ENCODE data around the gene IZUMO4. TPM values are rescaled to one million over a fixed set of nuclear protein-coding genes. Genes with fewer than 3 reads are reported as not detected.
A peak's percentile ranks its signal among the peaks of the same experiment; 100 is the strongest.

IZUMO4 gene
- total RNA-seq, 1 donor from 2014 or later = 10.6 TPM

GRCh38 chr19:2139385-2140137, 42.8 kb downstream of the IZUMO4 start:
- Mint-ChIP-seq H3K36me3 (ENCODE audit: unreplicated experiment) (no peaks in the 10 kb centered on the region), H3K27me3 (ENCODE audit: unreplicated experiment) (peaks cover 4% of the 10 kb centered on the region), H3K4me1 (ENCODE audit: low read depth, unreplicated experiment) (peaks cover 8% of the 10 kb centered on the region), H3K4me3 (ENCODE audit: unreplicated experiment) (peak overlapping the region; percentile 25), H3K27ac (ENCODE audit: unreplicated experiment) (peak overlapping the region; percentile 75), H3K9me3 (ENCODE audit: unreplicated experiment) (peaks cover 2% of the 10 kb centered on the region)
- DNase-seq = no peak
- no peak for TF ChIP-seq CTCF (IDR thresholded peaks at IDR 0.05; ENCODE audit: partially characterized antibody, unreplicated experiment)

- peaks cover 11% of the 10 kb centered on the region for H3K4me1 Mint-ChIP-seq (ENCODE audit: low read depth, unreplicated experiment)
- TF ChIP-seq CTCF (IDR thresholded peaks at IDR 0.05; ENCODE audit: partially characterized antibody, unreplicated experiment) = no peak
- H3K27me3 Mint-ChIP-seq (ENCODE audit: unreplicated experiment) = peaks cover 5% of the 10 kb centered on the region
- DNase-seq = no peak
- peaks cover 4% of the 10 kb centered on the region for H3K9me3 Mint-ChIP-seq (ENCODE audit: unreplicated experiment)
- peak overlapping the region; percentile 75 for H3K27ac Mint-ChIP-seq (ENCODE audit: unreplicated experiment)
- no peaks in the 10 kb centered on the region for H3K36me3 Mint-ChIP-seq (ENCODE audit: unreplicated experiment)
- peak overlapping the region; percentile 25 for H3K4me3 Mint-ChIP-seq (ENCODE audit: unreplicated experiment)
These were observed 43.4 kb downstream of the IZUMO4 start for GRCh38 chr19:2140138-2140569.

GRCh38 chr19:2142173-2142829, 45.6 kb downstream of the IZUMO4 start:
- Mint-ChIP-seq H3K27ac (ENCODE audit: unreplicated experiment) (no peak overlapping the region), H3K27me3 (ENCODE audit: unreplicated experiment) (peaks cover 5% of the 10 kb centered on the region), H3K36me3 (ENCODE audit: unreplicated experiment) (no peaks in the 10 kb centered on the region), H3K4me1 (ENCODE audit: low read depth, unreplicated experiment) (peaks cover 20% of the 10 kb centered on the region), H3K4me3 (ENCODE audit: unreplicated experiment) (no peak overlapping the region), H3K9me3 (ENCODE audit: unreplicated experiment) (peaks cover 5% of the 10 kb centered on the region)
- no peak for TF ChIP-seq CTCF (IDR thresholded peaks at IDR 0.05; ENCODE audit: partially characterized antibody, unreplicated experiment)
- DNase-seq = no peak

DNA sequence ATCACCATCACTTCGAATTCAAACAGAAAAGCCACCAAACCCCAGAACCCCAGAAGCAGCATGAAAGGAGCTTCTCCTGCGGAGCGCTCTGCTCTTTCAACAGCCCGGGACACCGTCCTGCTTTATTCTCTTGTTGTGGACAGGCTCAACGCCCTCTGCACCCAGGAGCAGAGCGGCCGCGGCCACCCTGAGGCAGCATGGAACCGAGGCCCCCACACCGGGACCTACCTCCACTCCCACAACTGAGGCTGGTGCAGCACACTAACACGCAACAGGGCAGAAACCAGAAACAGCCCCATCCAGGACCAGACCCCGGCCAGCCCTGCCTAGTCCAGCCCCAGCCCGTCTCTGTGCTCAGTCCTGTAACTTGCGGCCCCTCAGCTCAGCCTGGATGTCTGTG, 47.5 kb downstream of the IZUMO4 start:
- no peak for DNase-seq
- H3K9me3 Mint-ChIP-seq (ENCODE audit: unreplicated experiment) = peaks cover 5% of the 10 kb centered on the region
- peaks cover 20% of the 10 kb centered on the region for H3K4me1 Mint-ChIP-seq (ENCODE audit: low read depth, unreplicated experiment)
- peak overlapping the region; percentile 94 for H3K27ac Mint-ChIP-seq (ENCODE audit: unreplicated experiment)
- H3K4me3 Mint-ChIP-seq (ENCODE audit: unreplicated experiment) = peak overlapping the region; percentile 16
- peaks cover 5% of the 10 kb centered on the region for H3K27me3 Mint-ChIP-seq (ENCODE audit: unreplicated experiment)
- no peak for TF ChIP-seq CTCF (IDR thresholded peaks at IDR 0.05; ENCODE audit: partially characterized antibody, unreplicated experiment)
- no peaks in the 10 kb centered on the region for H3K36me3 Mint-ChIP-seq (ENCODE audit: unreplicated experiment)

DNA sequence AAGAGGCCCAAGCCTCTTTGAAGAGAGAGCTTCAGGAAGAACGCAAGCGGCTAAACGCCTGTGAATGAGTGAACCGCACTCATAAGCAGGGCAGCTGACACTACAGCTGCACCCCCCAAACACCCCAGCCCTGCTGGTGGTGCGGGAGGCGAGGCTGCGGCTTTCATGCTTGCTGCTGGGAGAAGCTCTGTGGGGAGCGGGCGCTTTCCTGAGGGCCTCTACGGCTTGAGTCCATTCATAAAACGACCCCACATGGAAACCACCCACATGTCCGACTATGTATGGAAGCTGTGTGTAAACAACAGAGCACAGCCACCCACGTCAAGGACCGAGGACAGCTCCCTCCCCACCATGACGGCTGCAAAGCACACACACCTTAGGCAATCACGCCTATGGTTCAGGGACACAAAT, 49.1 kb downstream of the IZUMO4 start:
- TF ChIP-seq CTCF (IDR thresholded peaks at IDR 0.05; ENCODE audit: partially characterized antibody, unreplicated experiment) = no peak
- Mint-ChIP-seq H3K36me3 (ENCODE audit: unreplicated experiment) (no peaks in the 10 kb centered on the region), H3K27me3 (ENCODE audit: unreplicated experiment) (peaks cover 4% of the 10 kb centered on the region), H3K4me3 (ENCODE audit: unreplicated experiment) (peak overlapping the region; percentile 69), H3K4me1 (ENCODE audit: low read depth, unreplicated experiment) (peaks cover 22% of the 10 kb centered on the region), H3K27ac (ENCODE audit: unreplicated experiment) (peak overlapping the region; percentile 94), H3K9me3 (ENCODE audit: unreplicated experiment) (peaks cover 8% of the 10 kb centered on the region)
- DNase-seq = no peak

Measured in glutamatergic neuron (in vitro differentiated cells).